Measurements from ENCODE around the gene TMEM120B.

DNA sequence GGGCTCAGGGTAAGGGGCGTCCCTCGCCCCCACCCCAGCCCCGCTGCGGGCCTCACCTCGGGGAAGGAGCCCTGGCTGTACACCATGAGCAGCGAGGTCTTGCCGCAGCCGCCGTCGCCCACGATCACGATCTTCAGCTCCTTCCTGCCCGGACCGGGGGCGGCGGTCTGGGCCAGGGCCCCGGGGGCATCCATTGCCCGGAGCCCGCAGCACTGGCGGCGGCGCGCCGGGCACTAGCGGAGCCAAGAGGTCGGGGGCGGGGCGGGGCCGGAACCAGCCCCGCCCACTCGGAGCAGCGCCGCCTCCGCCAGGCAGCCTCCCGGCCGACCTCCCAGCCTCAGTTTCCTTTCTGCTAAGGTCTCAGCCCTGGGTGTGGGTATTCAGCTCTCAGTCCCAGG is 80.9 kb downstream of the TMEM120B start, which contains the start of gene RHOF:
- no peak for TF ChIP-seq POLR2AphosphoS5 (IDR thresholded peaks at IDR 0.05)
- no peak for TF ChIP-seq EP300 (IDR thresholded peaks at IDR 0.05)
- TF ChIP-seq, protein P1, sequence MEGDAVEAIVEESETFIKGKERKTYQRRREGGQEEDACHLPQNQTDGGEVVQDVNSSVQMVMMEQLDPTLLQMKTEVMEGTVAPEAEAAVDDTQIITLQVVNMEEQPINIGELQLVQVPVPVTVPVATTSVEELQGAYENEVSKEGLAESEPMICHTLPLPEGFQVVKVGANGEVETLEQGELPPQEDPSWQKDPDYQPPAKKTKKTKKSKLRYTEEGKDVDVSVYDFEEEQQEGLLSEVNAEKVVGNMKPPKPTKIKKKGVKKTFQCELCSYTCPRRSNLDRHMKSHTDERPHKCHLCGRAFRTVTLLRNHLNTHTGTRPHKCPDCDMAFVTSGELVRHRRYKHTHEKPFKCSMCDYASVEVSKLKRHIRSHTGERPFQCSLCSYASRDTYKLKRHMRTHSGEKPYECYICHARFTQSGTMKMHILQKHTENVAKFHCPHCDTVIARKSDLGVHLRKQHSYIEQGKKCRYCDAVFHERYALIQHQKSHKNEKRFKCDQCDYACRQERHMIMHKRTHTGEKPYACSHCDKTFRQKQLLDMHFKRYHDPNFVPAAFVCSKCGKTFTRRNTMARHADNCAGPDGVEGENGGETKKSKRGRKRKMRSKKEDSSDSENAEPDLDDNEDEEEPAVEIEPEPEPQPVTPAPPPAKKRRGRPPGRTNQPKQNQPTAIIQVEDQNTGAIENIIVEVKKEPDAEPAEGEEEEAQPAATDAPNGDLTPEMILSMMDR (IDR thresholded peaks at IDR 0.05) = no peak
- no peak for TF ChIP-seq POLR2A (IDR thresholded peaks at IDR 0.05)

All from suprapubic skin (tissue), 4 donors.